Liver (tissue), 3 donors: Measurements from ENCODE around the gene CFAP90.

ENCODE experiments used
- GABPA ChIP-seq, 2 donors: IDR thresholded peaks in 1 of 2; conservative IDR thresholded peaks in 1 of 2; 2 replicates each; pipeline ENCODE4 v1.6.1; 2016; ENCODE audit warnings: antibody characterized with exemption in 2 of 2, mild to moderate bottlenecking in 1 of 2, moderate library complexity in 1 of 2
- HNF4G ChIP-seq: IDR thresholded peaks from 2 replicates; pipeline ENCODE4 v1.6.1; 2016; ENCODE audit warnings: antibody characterized with exemption
- JUND ChIP-seq, 2 donors: IDR thresholded peaks; 2 replicates each; pipeline ENCODE4 v1.6.1; 2016; ENCODE audit warnings: antibody characterized with exemption in 2 of 2
- RAD21 ChIP-seq, 2 donors: IDR thresholded peaks; 2 replicates each; pipeline ENCODE4 v1.6.1; 2016; ENCODE audit warnings: antibody characterized with exemption in 2 of 2, mild to moderate bottlenecking in 2 of 2
- SP1 ChIP-seq: IDR thresholded peaks from 2 replicates; pipeline ENCODE4 v1.6.1; 2018; ENCODE audit warnings: antibody characterized with exemption, mild to moderate bottlenecking
- TAF1 ChIP-seq: conservative IDR thresholded peaks from 2 replicates; pipeline ENCODE4 v1.6.1; 2016; ENCODE audit warnings: antibody characterized with exemption, mild to moderate bottlenecking
- TF ChIP-seq, protein P1 (sequence below): fragments of 150-350 bp; IDR thresholded peaks from 2 replicates; pipeline ENCODE4 v1.5.1; 2017; ENCODE audit warnings: improper control_type of control experiment, low read depth, low read length; ENCODE audit not compliant: missing input control
- TF ChIP-seq, protein P2 (sequence below): IDR thresholded peaks from 2 replicates; pipeline ENCODE4 v1.6.1; 2016; ENCODE audit warnings: antibody characterized with exemption
- TF ChIP-seq, protein P3 (sequence below): IDR thresholded peaks from 2 replicates; pipeline ENCODE4 v1.6.1; 2016; ENCODE audit warnings: antibody characterized with exemption, mild to moderate bottlenecking
- TF ChIP-seq, protein P4 (sequence below): IDR thresholded peaks from 2 replicates; pipeline ENCODE4 v1.6.1; 2016; ENCODE audit warnings: antibody characterized with exemption
- donor health status: healthy.
- donor health status: healthy.

DNA sequence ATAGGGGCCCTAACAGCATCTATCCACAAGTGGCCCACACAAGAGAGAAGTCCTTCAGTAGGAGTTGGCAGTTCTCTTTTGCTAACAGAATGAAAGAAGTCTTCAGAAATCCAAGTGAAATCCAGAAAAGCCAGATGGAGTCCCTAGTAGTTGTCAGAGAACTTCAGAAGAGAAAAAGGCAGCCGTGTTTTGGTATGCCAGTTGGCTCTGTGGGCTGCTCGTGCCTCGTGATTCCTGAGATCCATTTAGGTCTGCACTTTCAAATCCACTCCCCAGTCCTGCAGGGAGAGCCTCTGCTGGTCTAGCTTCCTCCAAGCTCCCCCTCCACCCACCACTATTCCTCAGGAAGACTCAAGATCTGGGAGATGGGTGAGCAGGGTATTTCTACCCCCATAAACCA is 69.0 kb downstream of the CFAP90 start:
- TF ChIP-seq, protein P1, sequence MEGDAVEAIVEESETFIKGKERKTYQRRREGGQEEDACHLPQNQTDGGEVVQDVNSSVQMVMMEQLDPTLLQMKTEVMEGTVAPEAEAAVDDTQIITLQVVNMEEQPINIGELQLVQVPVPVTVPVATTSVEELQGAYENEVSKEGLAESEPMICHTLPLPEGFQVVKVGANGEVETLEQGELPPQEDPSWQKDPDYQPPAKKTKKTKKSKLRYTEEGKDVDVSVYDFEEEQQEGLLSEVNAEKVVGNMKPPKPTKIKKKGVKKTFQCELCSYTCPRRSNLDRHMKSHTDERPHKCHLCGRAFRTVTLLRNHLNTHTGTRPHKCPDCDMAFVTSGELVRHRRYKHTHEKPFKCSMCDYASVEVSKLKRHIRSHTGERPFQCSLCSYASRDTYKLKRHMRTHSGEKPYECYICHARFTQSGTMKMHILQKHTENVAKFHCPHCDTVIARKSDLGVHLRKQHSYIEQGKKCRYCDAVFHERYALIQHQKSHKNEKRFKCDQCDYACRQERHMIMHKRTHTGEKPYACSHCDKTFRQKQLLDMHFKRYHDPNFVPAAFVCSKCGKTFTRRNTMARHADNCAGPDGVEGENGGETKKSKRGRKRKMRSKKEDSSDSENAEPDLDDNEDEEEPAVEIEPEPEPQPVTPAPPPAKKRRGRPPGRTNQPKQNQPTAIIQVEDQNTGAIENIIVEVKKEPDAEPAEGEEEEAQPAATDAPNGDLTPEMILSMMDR, result no peak
- TF ChIP-seq, protein P2, sequence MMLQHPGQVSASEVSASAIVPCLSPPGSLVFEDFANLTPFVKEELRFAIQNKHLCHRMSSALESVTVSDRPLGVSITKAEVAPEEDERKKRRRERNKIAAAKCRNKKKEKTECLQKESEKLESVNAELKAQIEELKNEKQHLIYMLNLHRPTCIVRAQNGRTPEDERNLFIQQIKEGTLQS, result no peak
- TF ChIP-seq RAD21 (IDR thresholded peaks at IDR 0.05) (no peak), SP1 (no peak), TAF1 (no peak), HNF4G (no peak), GABPA (IDR thresholded peaks at IDR 0.05 in 1 of 2, conservative IDR thresholded peaks at IDR 0.05 in 1 of 2) (no peak), JUND (IDR thresholded peaks at IDR 0.05) (no peak)
- TF ChIP-seq, protein P3, sequence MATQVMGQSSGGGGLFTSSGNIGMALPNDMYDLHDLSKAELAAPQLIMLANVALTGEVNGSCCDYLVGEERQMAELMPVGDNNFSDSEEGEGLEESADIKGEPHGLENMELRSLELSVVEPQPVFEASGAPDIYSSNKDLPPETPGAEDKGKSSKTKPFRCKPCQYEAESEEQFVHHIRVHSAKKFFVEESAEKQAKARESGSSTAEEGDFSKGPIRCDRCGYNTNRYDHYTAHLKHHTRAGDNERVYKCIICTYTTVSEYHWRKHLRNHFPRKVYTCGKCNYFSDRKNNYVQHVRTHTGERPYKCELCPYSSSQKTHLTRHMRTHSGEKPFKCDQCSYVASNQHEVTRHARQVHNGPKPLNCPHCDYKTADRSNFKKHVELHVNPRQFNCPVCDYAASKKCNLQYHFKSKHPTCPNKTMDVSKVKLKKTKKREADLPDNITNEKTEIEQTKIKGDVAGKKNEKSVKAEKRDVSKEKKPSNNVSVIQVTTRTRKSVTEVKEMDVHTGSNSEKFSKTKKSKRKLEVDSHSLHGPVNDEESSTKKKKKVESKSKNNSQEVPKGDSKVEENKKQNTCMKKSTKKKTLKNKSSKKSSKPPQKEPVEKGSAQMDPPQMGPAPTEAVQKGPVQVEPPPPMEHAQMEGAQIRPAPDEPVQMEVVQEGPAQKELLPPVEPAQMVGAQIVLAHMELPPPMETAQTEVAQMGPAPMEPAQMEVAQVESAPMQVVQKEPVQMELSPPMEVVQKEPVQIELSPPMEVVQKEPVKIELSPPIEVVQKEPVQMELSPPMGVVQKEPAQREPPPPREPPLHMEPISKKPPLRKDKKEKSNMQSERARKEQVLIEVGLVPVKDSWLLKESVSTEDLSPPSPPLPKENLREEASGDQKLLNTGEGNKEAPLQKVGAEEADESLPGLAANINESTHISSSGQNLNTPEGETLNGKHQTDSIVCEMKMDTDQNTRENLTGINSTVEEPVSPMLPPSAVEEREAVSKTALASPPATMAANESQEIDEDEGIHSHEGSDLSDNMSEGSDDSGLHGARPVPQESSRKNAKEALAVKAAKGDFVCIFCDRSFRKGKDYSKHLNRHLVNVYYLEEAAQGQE, result no peak
- TF ChIP-seq, protein P4, sequence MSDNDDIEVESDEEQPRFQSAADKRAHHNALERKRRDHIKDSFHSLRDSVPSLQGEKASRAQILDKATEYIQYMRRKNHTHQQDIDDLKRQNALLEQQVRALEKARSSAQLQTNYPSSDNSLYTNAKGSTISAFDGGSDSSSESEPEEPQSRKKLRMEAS, result no peak
